ENCODE results near the gene PHF20.

PHF20 gene

DNA sequence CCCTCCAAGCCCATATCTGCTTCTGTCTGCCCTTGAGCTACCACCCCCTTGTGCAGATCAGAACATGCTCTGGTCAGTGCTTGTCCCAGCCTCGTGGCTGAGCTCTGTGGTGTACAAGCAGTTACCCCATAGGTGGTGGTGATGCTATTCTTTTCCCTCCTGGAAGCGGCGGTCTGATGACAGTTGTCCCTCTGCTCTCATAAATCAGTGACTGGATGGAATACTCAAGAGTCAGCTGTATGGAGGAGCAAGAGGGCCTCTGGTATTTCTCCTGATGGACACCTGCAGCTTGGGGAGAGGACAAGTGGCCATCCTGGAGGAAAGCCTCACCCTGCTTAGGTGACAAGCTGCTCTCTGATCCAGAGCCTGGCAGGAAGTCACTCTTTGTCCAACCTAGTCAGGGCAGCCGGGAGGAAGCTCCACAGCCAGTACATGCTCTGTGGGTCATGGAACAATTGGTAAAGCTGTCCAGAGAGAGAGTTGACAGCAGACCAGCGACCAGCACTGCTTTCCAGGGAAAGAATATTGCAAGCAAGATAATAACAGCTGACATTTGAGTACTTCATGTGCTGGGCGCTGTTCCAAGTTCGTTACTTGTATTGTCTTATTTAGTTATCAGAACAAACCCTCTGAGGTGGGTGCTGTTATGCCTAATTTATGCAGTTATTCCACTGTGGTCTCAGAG lies 135.3 kb downstream of the PHF20 start:
- DNase-seq (ENCODE audit: low read depth): no peak
- TF ChIP-seq, protein P1, sequence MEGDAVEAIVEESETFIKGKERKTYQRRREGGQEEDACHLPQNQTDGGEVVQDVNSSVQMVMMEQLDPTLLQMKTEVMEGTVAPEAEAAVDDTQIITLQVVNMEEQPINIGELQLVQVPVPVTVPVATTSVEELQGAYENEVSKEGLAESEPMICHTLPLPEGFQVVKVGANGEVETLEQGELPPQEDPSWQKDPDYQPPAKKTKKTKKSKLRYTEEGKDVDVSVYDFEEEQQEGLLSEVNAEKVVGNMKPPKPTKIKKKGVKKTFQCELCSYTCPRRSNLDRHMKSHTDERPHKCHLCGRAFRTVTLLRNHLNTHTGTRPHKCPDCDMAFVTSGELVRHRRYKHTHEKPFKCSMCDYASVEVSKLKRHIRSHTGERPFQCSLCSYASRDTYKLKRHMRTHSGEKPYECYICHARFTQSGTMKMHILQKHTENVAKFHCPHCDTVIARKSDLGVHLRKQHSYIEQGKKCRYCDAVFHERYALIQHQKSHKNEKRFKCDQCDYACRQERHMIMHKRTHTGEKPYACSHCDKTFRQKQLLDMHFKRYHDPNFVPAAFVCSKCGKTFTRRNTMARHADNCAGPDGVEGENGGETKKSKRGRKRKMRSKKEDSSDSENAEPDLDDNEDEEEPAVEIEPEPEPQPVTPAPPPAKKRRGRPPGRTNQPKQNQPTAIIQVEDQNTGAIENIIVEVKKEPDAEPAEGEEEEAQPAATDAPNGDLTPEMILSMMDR (IDR thresholded peaks at IDR 0.05; ENCODE audit: control insufficient read depth, insufficient read depth, low read depth, low read length, missing control alignments): no peak
- no peak overlapping the region for H3K4me3 ChIP-seq (ENCODE audit: control insufficient read depth, low read depth, low read length)

DNA sequence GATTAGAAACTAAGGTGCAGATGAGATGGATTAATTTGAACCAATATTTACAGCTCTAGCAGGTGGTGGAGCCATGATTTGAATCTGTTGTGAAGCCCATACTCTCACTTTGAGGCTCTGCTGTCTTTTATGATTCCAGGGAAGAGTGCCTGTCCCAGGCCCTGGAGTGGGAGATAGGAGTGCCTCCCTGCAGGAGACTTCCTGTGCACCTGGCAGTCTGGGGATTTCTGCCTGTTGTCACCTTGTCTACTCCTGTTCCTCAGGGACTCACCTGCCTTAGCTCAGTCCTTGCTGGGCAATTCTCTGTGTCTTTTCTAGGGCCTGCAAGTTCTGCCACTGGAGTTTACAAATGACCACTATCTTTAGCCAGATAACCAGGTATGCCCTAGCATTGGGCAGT lies 136.2 kb downstream of the PHF20 start:
- no peak for DNase-seq (ENCODE audit: low read depth)
- TF ChIP-seq, protein P1 (IDR thresholded peaks at IDR 0.05; ENCODE audit: control insufficient read depth, insufficient read depth, low read depth, low read length, missing control alignments): no peak
- no peak overlapping the region for H3K4me3 ChIP-seq (ENCODE audit: control insufficient read depth, low read depth, low read length)

DNA sequence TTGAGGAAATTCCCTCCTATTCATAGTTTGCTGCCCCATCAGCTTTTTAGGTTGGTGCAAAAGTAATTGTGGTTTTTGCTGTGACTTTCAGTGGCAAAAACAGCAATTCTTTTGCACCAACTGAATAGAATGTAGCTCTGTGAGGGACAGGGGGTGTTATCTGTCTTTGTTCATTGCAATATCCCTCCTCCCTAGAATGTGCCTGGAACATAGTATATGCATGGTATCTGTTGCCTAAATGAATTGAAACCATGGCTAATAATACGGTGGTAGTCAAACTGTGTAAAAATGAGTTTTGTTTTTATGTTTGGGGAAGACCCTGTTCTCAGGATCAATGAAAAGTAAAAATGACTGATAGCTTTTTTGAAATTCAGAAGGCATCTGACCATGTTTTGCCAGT lies 137.4 kb downstream of the PHF20 start:
- no peak for DNase-seq (ENCODE audit: low read depth)
- no peak overlapping the region for H3K4me3 ChIP-seq (ENCODE audit: control insufficient read depth, low read depth, low read length)
- TF ChIP-seq, protein P1 (IDR thresholded peaks at IDR 0.05; ENCODE audit: control insufficient read depth, insufficient read depth, low read depth, low read length, missing control alignments): no peak

DNA sequence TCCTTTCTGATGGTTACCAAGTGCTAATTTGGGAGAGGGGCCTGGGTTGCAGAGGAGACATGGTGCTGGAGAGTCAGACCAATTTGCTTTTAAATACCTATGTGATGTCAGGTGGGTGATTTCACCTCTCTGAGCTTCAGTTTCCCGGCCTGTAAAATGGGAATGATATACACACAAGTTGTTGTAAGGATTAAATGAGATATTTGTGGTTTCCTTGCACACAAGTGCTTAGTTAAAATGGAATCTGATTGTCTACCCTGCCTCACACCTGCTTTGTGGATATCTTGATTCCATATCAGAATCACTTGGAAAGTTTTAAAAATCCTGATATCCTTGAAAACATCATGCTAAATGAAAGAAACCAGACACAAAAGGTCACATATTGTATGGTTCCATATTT lies 138.0 kb downstream of the PHF20 start:
- DNase-seq (ENCODE audit: low read depth): no peak
- no peak overlapping the region for H3K4me3 ChIP-seq (ENCODE audit: control insufficient read depth, low read depth, low read length)
- TF ChIP-seq, protein P1 (IDR thresholded peaks at IDR 0.05; ENCODE audit: control insufficient read depth, insufficient read depth, low read depth, low read length, missing control alignments): no peak

DNA sequence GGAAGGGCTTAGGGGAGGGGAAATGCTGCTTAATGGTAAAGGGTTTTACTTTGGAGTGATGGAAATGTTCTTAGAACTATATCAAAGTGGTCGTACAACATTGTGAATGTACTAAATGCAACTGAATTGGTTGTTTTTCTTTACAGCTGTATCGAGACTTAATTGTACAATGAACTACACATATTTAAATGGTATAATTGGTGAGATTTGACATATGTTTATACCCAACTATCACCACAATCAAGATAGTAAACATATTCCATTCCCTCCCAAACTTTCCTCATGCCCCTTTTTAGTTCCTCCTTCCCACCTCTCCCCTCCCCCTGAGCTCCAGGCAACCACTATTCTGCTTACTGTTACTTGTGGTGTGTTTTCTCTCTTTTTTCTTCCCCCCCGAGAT lies 138.4 kb downstream of the PHF20 start:
- TF ChIP-seq, protein P1 (IDR thresholded peaks at IDR 0.05; ENCODE audit: control insufficient read depth, insufficient read depth, low read depth, low read length, missing control alignments): no peak
- no peak for DNase-seq (ENCODE audit: low read depth)

DNA sequence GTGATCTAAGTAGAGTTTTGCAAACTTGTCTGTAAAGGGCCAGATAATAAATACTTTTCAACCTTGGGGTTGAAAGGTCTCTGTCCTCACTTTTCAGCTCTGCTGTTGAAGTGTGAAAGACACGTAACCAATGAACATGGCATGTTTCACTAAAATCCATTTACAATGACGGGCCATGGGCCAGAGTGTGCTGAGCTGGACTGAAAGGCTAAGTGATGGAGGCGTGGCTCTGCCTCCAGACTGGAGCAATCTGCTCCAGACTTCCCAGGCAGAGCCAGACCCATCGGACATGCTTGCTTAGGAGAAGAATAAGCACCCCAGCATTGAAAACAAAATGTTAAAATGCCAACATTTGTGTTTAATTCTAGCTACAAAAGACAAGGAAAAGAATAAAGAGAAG lies 141.1 kb downstream of the PHF20 start:
- TF ChIP-seq, protein P1 (IDR thresholded peaks at IDR 0.05; ENCODE audit: control insufficient read depth, insufficient read depth, low read depth, low read length, missing control alignments): no peak
- no peak overlapping the region for H3K4me3 ChIP-seq (ENCODE audit: control insufficient read depth, low read depth, low read length)
- DNase-seq (ENCODE audit: low read depth): no peak

More for the DNA sequence above, 138.4 kb downstream of the PHF20 start:
- no peak overlapping the region for H3K4me3 ChIP-seq (ENCODE audit: control insufficient read depth, low read depth, low read length)
